Ishikawa (cell line): ENCODE measurements around the gene BCL6.

ENCODE experiments used
- CEBPB ChIP-seq: IDR thresholded peaks from 2 replicates; pipeline ENCODE4 v1.6.1; 2012
- EP300 ChIP-seq: IDR thresholded peaks from 2 replicates; pipeline ENCODE4 v1.6.1; 2012; ENCODE audit warnings: borderline replicate concordance
- NFIC ChIP-seq: IDR thresholded peaks from 2 replicates; pipeline ENCODE4 v1.6.1; 2012
- RAD21 ChIP-seq: IDR thresholded peaks from 2 replicates; pipeline ENCODE4 v1.6.1; 2012; ENCODE audit warnings: low read depth
- TEAD4 ChIP-seq: IDR thresholded peaks from 2 replicates; pipeline ENCODE4 v1.6.1; 2012
- YY1 ChIP-seq: IDR thresholded peaks from 2 replicates; pipeline ENCODE4 v1.6.1; 2012; ENCODE audit warnings: low read depth
- TF ChIP-seq, protein P1 (sequence below): IDR thresholded peaks from 2 replicates; pipeline ENCODE4 v1.6.1; 2012
- TF ChIP-seq, protein P2 (sequence below): IDR thresholded peaks from 2 replicates; pipeline ENCODE4 v1.6.1; 2012; ENCODE audit warnings: low read depth, mild to moderate bottlenecking
- TF ChIP-seq, protein P3 (sequence below): IDR thresholded peaks from 2 replicates; pipeline ENCODE4 v1.6.1; 2012

DNA sequence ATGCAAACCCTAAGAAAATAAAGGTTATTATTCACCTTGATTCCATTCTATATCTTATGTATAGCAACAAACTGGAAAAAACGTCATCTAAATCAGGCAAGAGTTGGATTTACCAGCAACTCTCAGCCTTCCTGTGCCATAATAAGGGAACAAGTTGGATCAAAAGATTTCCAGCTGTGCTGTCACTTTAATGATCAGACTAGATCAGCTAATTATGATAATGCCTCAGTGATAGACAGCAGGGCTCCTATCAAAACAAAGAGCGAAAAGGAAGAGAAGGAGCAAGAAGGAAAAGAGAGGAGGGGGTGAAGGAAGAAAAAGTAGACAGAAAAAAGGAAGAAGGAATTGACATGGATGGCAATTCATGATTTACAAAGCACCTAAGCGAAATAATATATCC, 36.7 kb upstream of the BCL6 start:
- TF ChIP-seq EP300 (no peak), RAD21 (no peak), NFIC (no peak), YY1 (no peak), TEAD4 (no peak), CEBPB (no peak)
- TF ChIP-seq, protein P1, sequence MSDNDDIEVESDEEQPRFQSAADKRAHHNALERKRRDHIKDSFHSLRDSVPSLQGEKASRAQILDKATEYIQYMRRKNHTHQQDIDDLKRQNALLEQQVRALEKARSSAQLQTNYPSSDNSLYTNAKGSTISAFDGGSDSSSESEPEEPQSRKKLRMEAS: no peak
- TF ChIP-seq, protein P2, sequence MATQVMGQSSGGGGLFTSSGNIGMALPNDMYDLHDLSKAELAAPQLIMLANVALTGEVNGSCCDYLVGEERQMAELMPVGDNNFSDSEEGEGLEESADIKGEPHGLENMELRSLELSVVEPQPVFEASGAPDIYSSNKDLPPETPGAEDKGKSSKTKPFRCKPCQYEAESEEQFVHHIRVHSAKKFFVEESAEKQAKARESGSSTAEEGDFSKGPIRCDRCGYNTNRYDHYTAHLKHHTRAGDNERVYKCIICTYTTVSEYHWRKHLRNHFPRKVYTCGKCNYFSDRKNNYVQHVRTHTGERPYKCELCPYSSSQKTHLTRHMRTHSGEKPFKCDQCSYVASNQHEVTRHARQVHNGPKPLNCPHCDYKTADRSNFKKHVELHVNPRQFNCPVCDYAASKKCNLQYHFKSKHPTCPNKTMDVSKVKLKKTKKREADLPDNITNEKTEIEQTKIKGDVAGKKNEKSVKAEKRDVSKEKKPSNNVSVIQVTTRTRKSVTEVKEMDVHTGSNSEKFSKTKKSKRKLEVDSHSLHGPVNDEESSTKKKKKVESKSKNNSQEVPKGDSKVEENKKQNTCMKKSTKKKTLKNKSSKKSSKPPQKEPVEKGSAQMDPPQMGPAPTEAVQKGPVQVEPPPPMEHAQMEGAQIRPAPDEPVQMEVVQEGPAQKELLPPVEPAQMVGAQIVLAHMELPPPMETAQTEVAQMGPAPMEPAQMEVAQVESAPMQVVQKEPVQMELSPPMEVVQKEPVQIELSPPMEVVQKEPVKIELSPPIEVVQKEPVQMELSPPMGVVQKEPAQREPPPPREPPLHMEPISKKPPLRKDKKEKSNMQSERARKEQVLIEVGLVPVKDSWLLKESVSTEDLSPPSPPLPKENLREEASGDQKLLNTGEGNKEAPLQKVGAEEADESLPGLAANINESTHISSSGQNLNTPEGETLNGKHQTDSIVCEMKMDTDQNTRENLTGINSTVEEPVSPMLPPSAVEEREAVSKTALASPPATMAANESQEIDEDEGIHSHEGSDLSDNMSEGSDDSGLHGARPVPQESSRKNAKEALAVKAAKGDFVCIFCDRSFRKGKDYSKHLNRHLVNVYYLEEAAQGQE: no peak
- TF ChIP-seq, protein P3, sequence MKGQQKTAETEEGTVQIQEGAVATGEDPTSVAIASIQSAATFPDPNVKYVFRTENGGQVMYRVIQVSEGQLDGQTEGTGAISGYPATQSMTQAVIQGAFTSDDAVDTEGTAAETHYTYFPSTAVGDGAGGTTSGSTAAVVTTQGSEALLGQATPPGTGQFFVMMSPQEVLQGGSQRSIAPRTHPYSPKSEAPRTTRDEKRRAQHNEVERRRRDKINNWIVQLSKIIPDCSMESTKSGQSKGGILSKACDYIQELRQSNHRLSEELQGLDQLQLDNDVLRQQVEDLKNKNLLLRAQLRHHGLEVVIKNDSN: no peak
